HEK293 (cell line): ENCODE measurements around the gene UBR4.

Source experiments
- AEBP2 ChIP-seq: fragments of 450-650 bp; formaldehyde crosslinking; IDR thresholded peaks from 2 replicates; pipeline ENCODE4 v1.5.1; 2016; ENCODE audit warnings: missing biosample characterization, missing genetic modification characterization, borderline replicate concordance
- CTCF ChIP-seq: fragments of 450-650 bp; formaldehyde crosslinking; IDR thresholded peaks from 2 replicates; pipeline ENCODE4 v1.5.1; 2016; ENCODE audit warnings: missing biosample characterization, missing genetic modification characterization
- KLF16 ChIP-seq: fragments of 450-650 bp; formaldehyde crosslinking; IDR thresholded peaks from 2 replicates; pipeline ENCODE4 v1.5.1; 2017; ENCODE audit warnings: missing biosample characterization, missing genetic modification characterization
- REST ChIP-seq: fragments of 450-650 bp; formaldehyde crosslinking; IDR thresholded peaks from 2 replicates; pipeline ENCODE4 v1.5.1; 2016; ENCODE audit warnings: missing biosample characterization, missing genetic modification characterization
- ZBTB11 ChIP-seq: fragments of 450-650 bp; formaldehyde crosslinking; conservative IDR thresholded peaks from 2 replicates; pipeline ENCODE4 v1.5.1; 2016; ENCODE audit warnings: low read depth, missing biosample characterization, missing genetic modification characterization
- ZFP37 ChIP-seq: fragments of 450-650 bp; formaldehyde crosslinking; IDR thresholded peaks from 2 replicates; pipeline ENCODE4 v1.5.1; 2016; ENCODE audit warnings: missing biosample characterization, missing genetic modification characterization
- ZNF121 ChIP-seq: fragments of 450-650 bp; formaldehyde crosslinking; IDR thresholded peaks from 2 replicates; pipeline ENCODE4 v1.5.1; 2016; ENCODE audit warnings: missing biosample characterization, missing genetic modification characterization
- ZNF324 ChIP-seq: fragments of 450-650 bp; formaldehyde crosslinking; IDR thresholded peaks from 2 replicates; pipeline ENCODE4 v1.5.1; 2016; ENCODE audit warnings: missing biosample characterization, missing genetic modification characterization
- ZNF362 ChIP-seq: fragments of 450-650 bp; formaldehyde crosslinking; IDR thresholded peaks from 2 replicates; pipeline ENCODE4 v1.5.1; 2016; ENCODE audit warnings: missing biosample characterization, missing genetic modification characterization
- ZNF544 ChIP-seq: fragments of 450-650 bp; formaldehyde crosslinking; IDR thresholded peaks from 2 replicates; pipeline ENCODE4 v1.5.0; 2017; ENCODE audit warnings: missing biosample characterization, missing genetic modification characterization
- ZNF585B ChIP-seq: fragments of 450-650 bp; formaldehyde crosslinking; IDR thresholded peaks from 2 replicates; pipeline ENCODE4 v1.5.1; 2016; ENCODE audit warnings: missing biosample characterization, missing genetic modification characterization
- ZNF843 ChIP-seq: fragments of 450-650 bp; formaldehyde crosslinking; IDR thresholded peaks from 2 replicates; pipeline ENCODE4 v1.5.1; 2016; ENCODE audit warnings: missing biosample characterization, missing genetic modification characterization

- no peak for TF ChIP-seq ZNF585B (tag by site-specific recombination)
- no peak for TF ChIP-seq CTCF (tag by site-specific recombination)
- TF ChIP-seq ZNF843 (tag by site-specific recombination): no peak
- no peak for TF ChIP-seq ZFP37 (tag by site-specific recombination)
- TF ChIP-seq KLF16 (tag by site-specific recombination): no peak
- no peak for TF ChIP-seq ZNF324
- no peak for TF ChIP-seq REST (tag by site-specific recombination)
- no peak for TF ChIP-seq ZNF121 (tag by site-specific recombination)
- no peak for TF ChIP-seq ZBTB11 (tag by site-specific recombination)
- no peak for TF ChIP-seq ZNF362 (tag by site-specific recombination)
- TF ChIP-seq AEBP2 (tag by site-specific recombination): no peak
- TF ChIP-seq ZNF544 (tag by site-specific recombination): no peak
These were observed 69.6 kb downstream of the UBR4 start for GRCh38 chr1:19140465-19140864.
